K562 (cell line): ENCODE results near the gene FLOT2. TPM values are rescaled to one million over a fixed set of nuclear protein-coding genes. Genes with fewer than 3 reads are reported as not detected.

Source experiments
- CBX5 ChIP-seq: IDR thresholded peaks from 2 replicates; pipeline ENCODE4 v1.6.1; 2014; ENCODE audit warnings: low read depth, borderline replicate concordance
- CEBPG ChIP-seq, 3 experiments: fragments of 200-800 bp in 1 of 3; sonication (Bioruptor generic) in 1 of 3; sonication (generic) in 1 of 3; formaldehyde crosslinking in 1 of 3; IDR thresholded peaks in 2 of 3; conservative IDR thresholded peaks in 1 of 3; 2 replicates each; pipeline versions ENCODE4 v1.6.1 to v1.8.0; 2016 to 2022; ENCODE audit warnings: missing compliant biosample characterization in 2 of 3, missing genetic modification characterization in 2 of 3, mild to moderate bottlenecking in 1 of 3, missing genetic modification reagents in 1 of 3
- CGGBP1 ChIP-seq: fragments of 250-450 bp; sonication (Bioruptor Pico); IDR thresholded peaks from 2 replicates; pipeline ENCODE4 v1.9.0; 2021; ENCODE audit warnings: mild to moderate bottlenecking
- EGR1 ChIP-seq: fragments of 450-650 bp; conservative IDR thresholded peaks from 2 replicates; pipeline ENCODE4 v1.6.1; 2017; ENCODE audit warnings: mild to moderate bottlenecking
- ELF2 ChIP-seq: fragments of 250-450 bp; sonication (Bioruptor Pico); IDR thresholded peaks from 2 replicates; pipeline ENCODE4 v1.5.0; 2021; ENCODE audit warnings: mild to moderate bottlenecking
- HDAC8 ChIP-seq: fragments of 450-650 bp; IDR thresholded peaks from 2 replicates; pipeline ENCODE4 v1.6.1; 2016; ENCODE audit warnings: mild to moderate bottlenecking, missing genetic modification characterization, moderate library complexity, missing compliant biosample characterization
- IRF9 ChIP-seq: fragments of 450-650 bp; IDR thresholded peaks from 2 replicates; pipeline ENCODE4 v1.6.1; 2016; ENCODE audit warnings: missing biosample characterization, missing genetic modification characterization
- KLF16 ChIP-seq: IDR thresholded peaks from 2 replicates; pipeline ENCODE4 v1.6.1; 2016; ENCODE audit warnings: antibody characterized with exemption
- RB1 ChIP-seq: fragments of 450-650 bp; IDR thresholded peaks from 2 replicates; pipeline ENCODE4 v1.6.1; 2017; ENCODE audit warnings: low read depth, mild to moderate bottlenecking
- THAP7 ChIP-seq: fragments of 250-450 bp; sonication (Bioruptor Pico); IDR thresholded peaks from 2 replicates; pipeline ENCODE4 v1.5.0; 2021
- ZNF407 ChIP-seq: fragments of 450-650 bp; IDR thresholded peaks from 2 replicates; pipeline ENCODE4 v1.6.1; 2016; ENCODE audit warnings: low read depth
- ZNF589 ChIP-seq: fragments of 200-800 bp; sonication (Bioruptor generic); IDR thresholded peaks from 2 replicates; pipeline ENCODE4 v1.6.1; 2016; ENCODE audit warnings: low read depth, missing genetic modification characterization, missing compliant biosample characterization
- polyA plus RNA-seq, 8 experiments: library from polyadenylated mRNA; depleted of rRNA in 4 of 8; stranded (reverse) in 5 of 8; unstranded in 3 of 8; fragments of >200 nt; fragmentation: Nextera tagmentation in 2 of 8; fragmentation: Illumina TruSeq in 1 of 8; extraction: Ambion mirVana in 2 of 8; extraction: Trizol in 1 of 8; gene quantifications; 2 replicates each; pipeline versions ENCODE4 v1.2.1 to v1.2.3, GENCODE V29; 2011 to 2014; ENCODE audit warnings: inconsistent platforms in 1 of 8, missing spikeins in 1 of 8
- total RNA-seq, 7 experiments: library from RNA; depleted of rRNA in 6 of 7; stranded (reverse); fragments of >200 nt in 6 of 7; fragmentation: Illumina TruSeq in 2 of 7; extraction: Trizol in 2 of 7; gene quantifications; 2 replicates each; pipeline versions ENCODE4 v1.2.1 to v1.2.3, GENCODE V29; 2011 to 2021; ENCODE audit warnings: low replicate concordance in 1 of 7

The FLOT2 gene
- total and polyA plus RNA-seq, 9 of the 15 experiments (the other 6 are each of a cell fraction or from before 2014, with no cell fraction given) = 17.5 to 138 (median 41.7) TPM

- TF ChIP-seq ZNF407 (no peak), KLF16 (0 out of 2 replicates have a peak, but pooled peaks have one; percentile 10), ZNF589 (CRISPR knock-in tag) (no peak), ELF2 (CRISPR knock-in tag) (peak; percentile 74; the same call in 1 of the 2 replicates), HDAC8 (tag) (no peak), CGGBP1 (CRISPR knock-in tag) (no peak), THAP7 (CRISPR knock-in tag) (peak; percentile 95), IRF9 (no peak), RB1 (peak; percentile 92), EGR1 (peak; percentile 57), CBX5 (no peak), CEBPG (CRISPR knock-in tag; IDR thresholded peaks at IDR 0.05) (peak; percentile 62; the same call in 1 of the 2 replicates), CEBPG (tag; conservative IDR thresholded peaks at IDR 0.05 in 1 of 2, IDR thresholded peaks at IDR 0.05 in 1 of 2) (peak; percentile 44 to 83; a peak in 3 of 4 replicates)
These were observed at the start of gene FLOT2 (continued) for GRCh38 chr17:28896884-28897768.
